Measurements from ENCODE around the gene RTN4IP1. TPM values are rescaled to one million over a fixed set of nuclear protein-coding genes. Genes with fewer than 3 reads are reported as not detected.

The RTN4IP1 gene
- total RNA-seq, 1 experiment from 2014 or later = 12.5 TPM

DNA sequence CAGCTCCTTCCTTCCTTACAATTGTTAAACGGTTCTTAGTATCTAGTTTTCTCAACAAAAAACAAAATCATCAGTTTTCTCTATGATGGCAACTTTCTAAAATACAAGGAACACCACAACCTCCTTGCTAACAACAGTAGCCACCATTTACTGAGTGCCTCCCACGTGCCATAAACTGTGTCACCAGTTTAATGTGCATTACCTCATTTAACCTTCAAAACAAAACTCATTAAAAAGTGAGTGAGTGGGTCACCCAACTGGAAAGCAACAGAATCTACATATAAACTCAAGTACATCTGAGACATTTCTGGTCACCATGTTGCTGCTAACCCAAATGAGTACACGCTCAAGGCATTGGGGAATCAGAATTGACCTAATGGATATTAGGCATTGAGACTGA lies 11.0 kb downstream of the RTN4IP1 start:
- no peak overlapping the region for H3K27ac Mint-ChIP-seq
- H3K36me3 Mint-ChIP-seq (ENCODE audit: insufficient read depth in 1 of 3, low read depth in 3 of 3) = peaks cover 17 to 38% (median 31%) of the 10 kb centered on the region in 3 experiments

More for the DNA sequence above, 11.0 kb downstream of the RTN4IP1 start:
- Histone ChIP-seq H4K91ac (ENCODE audit: insufficient read length, low read depth, low read length) (no peak overlapping the region), H3K18ac (ENCODE audit: insufficient read length, low read depth, low read length) (no peak overlapping the region), H3K79me1 (ENCODE audit: insufficient read depth, low read depth, low read length, poor library complexity, severe bottlenecking) (no peaks in the 10 kb centered on the region), H3K14ac (ENCODE audit: insufficient read depth, low read length) (no peak overlapping the region), H3K56ac (ENCODE audit: insufficient read length, low read depth, low read length) (no peak overlapping the region), H3K27me3 (ENCODE audit: insufficient read depth, low read length) (no peaks in the 10 kb centered on the region), H4K8ac (replicated peaks; ENCODE audit: insufficient read length, low read depth, low read length) (no peak overlapping the region), H3K4ac (ENCODE audit: low read depth, low read length) (no peak overlapping the region), H2AK5ac (ENCODE audit: insufficient read length, low read length) (no peak overlapping the region), H2BK5ac (ENCODE audit: insufficient read length, low read length) (no peak overlapping the region), H4K5ac (ENCODE audit: insufficient read length, low read depth, low read length) (no peak overlapping the region), H3K4me1 (ENCODE audit: insufficient read depth, low read length) (peaks cover 14% of the 10 kb centered on the region; the same call in 1 of the 2 replicates), H3K23me2 (ENCODE audit: insufficient read length, low read depth, low read length, poor library complexity, severe bottlenecking) (no peaks in the 10 kb centered on the region), H3K27ac (ENCODE audit: insufficient read length, low read depth, low read length) (no peak overlapping the region), H2BK15ac (ENCODE audit: low read depth, low read length) (no peak overlapping the region), H3K9me3 (ENCODE audit: control insufficient read depth, low read depth, low read length) (peaks cover 7% of the 10 kb centered on the region), H4K20me1 (ENCODE audit: control insufficient read depth, insufficient read depth, insufficient read length) (no peaks in the 10 kb centered on the region), H3K4me2 (ENCODE audit: insufficient read depth, insufficient read length, low read length) (no peak overlapping the region), H3K9ac (ENCODE audit: extremely low read depth, insufficient read length, low read length) (no peak overlapping the region), H2BK120ac (ENCODE audit: low read depth, low read length, poor library complexity, severe bottlenecking) (no peak overlapping the region), H2BK20ac (ENCODE audit: low read depth, low read length, poor library complexity, severe bottlenecking) (no peak overlapping the region), H2AFZ (ENCODE audit: low read length) (no peak overlapping the region), H2BK12ac (ENCODE audit: insufficient read length, low read depth, low read length) (no peak overlapping the region), H3K23ac (ENCODE audit: insufficient read length, low read depth, low read length) (no peak overlapping the region), H3T11ph (ENCODE audit: low read length) (no peak overlapping the region), H3K79me2 (ENCODE audit: insufficient read depth, low read length) (no peaks in the 10 kb centered on the region)
- WGBS (ENCODE audit: extremely low coverage, insufficient read length, low lambda C conversion rate) = no CpG with 5 or more reads among the region's 3 CpGs
- Mint-ChIP-seq H3K4me1 (peaks cover 46 to 50% of the 10 kb centered on the region in 2 experiments), H3K27me3 (ENCODE audit: low read depth) (no peaks in the 10 kb centered on the region; the same call in 1 of the 2 replicates), H3K9me3 (peaks cover 14% of the 10 kb centered on the region in 2 experiments), H3K4me3 (no peak overlapping the region)
- TF ChIP-seq CTCF (conservative IDR thresholded peaks at IDR 0.05) = no peak
- no peak for DNase-seq

All from H9 (cell line).